Thymus (tissue), 11 donors: ENCODE results near the gene SLC39A11. TPM values are rescaled to one million over a fixed set of nuclear protein-coding genes. Genes with fewer than 3 reads are reported as not detected.

Source experiments
- DNase-seq, 9 donors: peaks; one replicate each; pipeline ENCODE4 v3.0.0-alpha.2; 2013; ENCODE audit warnings: low spot score in 9 of 9, low read depth in 6 of 9, missing footprints in 1 of 9
- H3K27ac ChIP-seq, 2 donors: one replicate each; pipeline ENCODE4 v1.5.1; 2013; ENCODE audit warnings: control low read depth in 1 of 2, low read depth in 1 of 2, low read length in 1 of 2, mild to moderate bottlenecking in 1 of 2, moderate library complexity in 1 of 2
- H3K27me3 ChIP-seq, 2 donors: one replicate each; pipeline ENCODE4 v1.5.1; 2013; ENCODE audit warnings: low read length in 1 of 2; ENCODE audit not compliant: control insufficient read depth in 2 of 2, insufficient read depth in 1 of 2
- H3K36me3 ChIP-seq, 2 donors: one replicate each; pipeline ENCODE4 v1.5.1; 2013; ENCODE audit warnings: low read length in 1 of 2, mild to moderate bottlenecking in 1 of 2, moderate library complexity in 1 of 2; ENCODE audit not compliant: control insufficient read depth in 2 of 2, insufficient read depth in 2 of 2
- H3K4me1 ChIP-seq, 2 donors: one replicate each; pipeline ENCODE4 v1.5.1; 2013; ENCODE audit warnings: low read length in 2 of 2; ENCODE audit not compliant: control insufficient read depth in 2 of 2, insufficient read depth in 2 of 2
- H3K4me3 ChIP-seq, 2 donors: one replicate each; pipeline ENCODE4 v1.5.1; 2013; ENCODE audit warnings: low read length in 2 of 2, control low read depth in 1 of 2, mild to moderate bottlenecking in 1 of 2
- H3K9me3 ChIP-seq, 2 donors: one replicate each; pipeline ENCODE4 v1.5.1; 2013; ENCODE audit warnings: low read length in 1 of 2, mild to moderate bottlenecking in 1 of 2; ENCODE audit not compliant: control insufficient read depth in 2 of 2, insufficient read depth in 1 of 2
- WGBS: extraction: QIAGEN DNeasy Blood & Tissue Kit; methylation state at CpG from one replicate; pipeline ENCODE4 v1.1.7; 2013; 5-methylcytosine and 5-hydroxymethylcytosine counted together
- polyA plus RNA-seq: library from polyadenylated mRNA; stranded (reverse); fragments of 200-250 nt; gene quantifications from one replicate; pipeline ENCODE4 v1.2.3, GENCODE V29; 2013
- total RNA-seq: library from RNA; stranded (reverse); fragments of 120-200 nt; gene quantifications from one replicate; pipeline ENCODE4 v1.2.4, GENCODE V29; 2013
- donor health status: healthy.

SLC39A11 gene
- total and polyA plus RNA-seq, 2 donors: 7.4 to 8.7 TPM

- Histone ChIP-seq H3K27ac (no peak overlapping the region), H3K9me3 (no peaks in the 10 kb centered on the region), H3K27me3 (no peaks in the 10 kb centered on the region), H3K4me1 (no peaks in the 10 kb centered on the region), H3K36me3 (no peaks in the 10 kb centered on the region), H3K4me3 (no peak overlapping the region)
- DNase-seq: no peak
- WGBS: 91% methylated on average over 11 of the region's 11 CpGs
These were observed 488.0 kb downstream of the SLC39A11 start for GRCh38 chr17:72604518-72604917.

GRCh38 chr17:72603420-72604242 lies 488.9 kb downstream of the SLC39A11 start:
- WGBS: 92% methylated on average over 7 of the region's 7 CpGs
- Histone ChIP-seq H3K36me3 (no peaks in the 10 kb centered on the region), H3K27ac (no peak overlapping the region), H3K4me3 (no peak overlapping the region), H3K27me3 (no peaks in the 10 kb centered on the region), H3K9me3 (no peaks in the 10 kb centered on the region), H3K4me1 (no peaks in the 10 kb centered on the region)
- no peak for DNase-seq

DNA sequence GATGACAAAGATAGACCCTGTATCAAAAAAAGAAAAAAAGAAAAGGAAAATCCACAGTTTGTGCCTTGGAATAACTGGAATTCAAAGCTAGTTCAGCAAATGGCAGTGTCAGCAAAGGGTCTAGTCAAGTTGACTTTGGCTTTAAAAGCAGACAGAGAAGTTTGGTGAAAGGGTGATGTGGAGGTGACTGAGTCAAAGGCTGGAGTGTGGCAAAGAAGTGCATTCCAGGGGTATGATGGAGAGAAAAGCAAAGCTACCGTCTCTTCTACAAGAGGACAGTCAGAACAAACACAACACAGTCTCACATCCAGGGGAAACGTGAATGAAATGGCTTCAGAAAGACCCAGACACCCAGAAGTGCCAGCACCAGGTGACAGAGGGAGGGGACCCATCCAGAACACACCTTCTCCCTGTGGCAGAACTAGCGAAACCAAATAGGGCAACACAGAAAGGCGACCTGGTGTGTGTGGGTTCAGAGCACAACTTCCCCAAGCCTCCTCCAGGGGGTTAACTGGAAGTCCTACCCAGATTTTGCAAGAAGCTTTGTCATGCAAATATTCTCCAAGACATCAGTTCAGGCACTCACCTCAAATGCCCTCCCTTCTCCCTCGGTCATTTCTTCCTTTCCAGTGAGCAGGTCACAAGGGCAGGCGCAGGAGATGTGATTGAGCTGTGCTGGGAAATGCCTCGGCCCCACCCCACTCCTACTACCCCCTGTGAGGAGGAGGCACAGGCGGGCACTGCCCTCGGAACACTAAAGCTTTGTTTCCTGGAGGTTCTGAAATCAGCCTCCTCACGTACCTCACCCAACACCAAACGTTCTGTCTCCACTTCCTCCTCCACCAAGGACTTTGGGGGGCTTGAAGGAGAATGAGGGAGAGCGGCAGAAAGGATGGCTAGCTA lies 489.7 kb downstream of the SLC39A11 start:
- no peak overlapping the region for H3K4me3 ChIP-seq
- no peaks in the 10 kb centered on the region for H3K36me3 ChIP-seq
- no peaks in the 10 kb centered on the region for H3K27me3 ChIP-seq
- no peak for DNase-seq
- H3K4me1 ChIP-seq: no peaks in the 10 kb centered on the region
- H3K27ac ChIP-seq: no peak overlapping the region
- 58% methylated on average over 12 of the region's 12 CpGs for WGBS
- H3K9me3 ChIP-seq: no peaks in the 10 kb centered on the region

- H3K27me3 ChIP-seq: no peaks in the 10 kb centered on the region
These were observed 491.6 kb downstream of the SLC39A11 start for GRCh38 chr17:72600934-72601333.

DNA sequence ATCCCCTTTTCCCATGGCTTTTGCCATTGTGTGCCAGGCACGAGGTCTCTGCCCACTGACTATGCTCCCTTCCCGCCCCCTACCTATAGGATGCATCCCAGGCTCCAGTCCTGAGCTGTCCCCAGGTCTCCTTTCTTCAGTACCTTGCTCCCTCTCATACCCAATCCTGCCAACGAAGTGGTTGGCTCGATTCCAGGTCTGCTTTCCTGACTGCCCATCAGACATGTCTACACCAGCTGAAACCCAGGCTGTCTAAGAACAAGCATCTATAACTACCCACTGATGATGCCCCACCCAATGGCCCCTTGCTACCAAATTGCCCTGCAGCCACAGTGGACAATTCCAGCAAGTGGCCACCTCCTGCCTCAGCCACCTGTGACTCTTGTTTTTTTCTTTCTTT lies 492.6 kb downstream of the SLC39A11 start:
- WGBS: 80% methylated on average over 4 of the region's 4 CpGs
- H3K4me1 ChIP-seq: no peaks in the 10 kb centered on the region
- DNase-seq: no peak
- H3K36me3 ChIP-seq: no peaks in the 10 kb centered on the region
- H3K9me3 ChIP-seq: no peaks in the 10 kb centered on the region
- H3K27me3 ChIP-seq: no peaks in the 10 kb centered on the region
- no peak overlapping the region for H3K27ac ChIP-seq
- H3K4me3 ChIP-seq: no peak overlapping the region

More at GRCh38 chr17:72600934-72601333, 491.6 kb downstream of the SLC39A11 start:
- H3K4me3 ChIP-seq: no peak overlapping the region
- DNase-seq: no peak
- 93% methylated on average over 4 of the region's 4 CpGs for WGBS
- no peaks in the 10 kb centered on the region for H3K36me3 ChIP-seq
- H3K27ac ChIP-seq: no peak overlapping the region
- H3K4me1 ChIP-seq: no peaks in the 10 kb centered on the region
- no peaks in the 10 kb centered on the region for H3K9me3 ChIP-seq

DNA sequence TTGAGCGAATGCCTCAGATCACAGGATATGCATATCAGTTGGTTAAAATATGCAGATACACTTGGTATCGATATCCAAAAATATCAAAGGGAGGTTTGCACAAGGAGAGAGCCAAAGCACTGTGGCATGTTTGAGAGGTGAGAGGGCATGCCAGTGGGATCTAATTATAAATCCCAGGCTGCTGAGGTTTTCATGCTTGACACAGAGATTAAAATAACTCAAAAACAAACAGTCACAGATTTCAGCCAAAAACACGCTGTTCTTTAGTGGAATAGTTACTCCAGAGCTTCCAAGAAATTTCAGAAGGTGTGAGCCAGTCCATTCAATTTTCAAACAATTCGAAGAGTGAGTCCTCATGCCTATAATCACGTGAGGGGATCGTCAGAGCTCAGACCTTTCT lies 493.8 kb downstream of the SLC39A11 start:
- 86% methylated on average over 6 of the region's 6 CpGs for WGBS
- peaks cover 0 to 5% of the 10 kb centered on the region in 2 donors for H3K27me3 ChIP-seq
- H3K27ac ChIP-seq: no peak overlapping the region
- H3K4me1 ChIP-seq: no peaks in the 10 kb centered on the region
- no peak for DNase-seq
- no peaks in the 10 kb centered on the region for H3K36me3 ChIP-seq
- H3K9me3 ChIP-seq: no peaks in the 10 kb centered on the region
- no peak overlapping the region for H3K4me3 ChIP-seq

- Histone ChIP-seq H3K4me1 (no peaks in the 10 kb centered on the region), H3K9me3 (no peaks in the 10 kb centered on the region), H3K27ac (no peak overlapping the region), H3K36me3 (no peaks in the 10 kb centered on the region), H3K4me3 (no peak overlapping the region), H3K27me3 (peaks cover 9 to 17% of the 10 kb centered on the region in 2 donors)
- 83% methylated on average over 9 of the region's 9 CpGs for WGBS
- DNase-seq: no peak
These were observed 495.0 kb downstream of the SLC39A11 start for GRCh38 chr17:72597354-72598087.
